ENCODE measurements around the gene CPTP. TPM values are rescaled to one million over a fixed set of nuclear protein-coding genes. Genes with fewer than 3 reads are reported as not detected.

The CPTP gene
- total and polyA plus RNA-seq, 2 donors (not counting 1 experiment from before 2014, with no cell fraction given), result 17.1 to 18.8 TPM

GRCh38 chr1:1335283-1335682 lies 10.7 kb downstream of the CPTP start:
- DNase-seq (no peak), ATAC-seq (ENCODE audit: low read depth) (no peak)
- no peak overlapping the region for H3K4me3 ChIP-seq (ENCODE audit: control extremely low read depth in 1 of 5, extremely low read depth in 1 of 5, insufficient read depth in 1 of 5, low read depth in 2 of 5, low read length in 4 of 5)
- TF ChIP-seq EZH2 (IDR thresholded peaks at IDR 0.05; ENCODE audit: borderline replicate concordance, insufficient read depth, low read depth, low read length, poor library complexity, severe bottlenecking), result no peak
- TF ChIP-seq CTCF (IDR thresholded peaks at IDR 0.05), result no peak
- Mint-ChIP-seq H3K9me3 (ENCODE audit: insufficient read depth) (no peaks in the 10 kb centered on the region), H3K27ac (no peak overlapping the region), H3K4me1 (peaks cover 2% of the 10 kb centered on the region), H3K27me3 (no peaks in the 10 kb centered on the region), H3K4me3 (no peak overlapping the region)
- H3K4me2 ChIP-seq (replicated peaks; ENCODE audit: low read depth, low read length, poor library complexity, severe bottlenecking), result no peak overlapping the region
- no peaks in the 10 kb centered on the region for H4K20me1 ChIP-seq (ENCODE audit: control insufficient read depth, insufficient read depth, low read length, poor library complexity, severe bottlenecking)
- intact Hi-C loops (cut with micrococcal nuclease), result no loop called here
- peaks cover 0 to 11% of the 10 kb centered on the region in 2 experiments for H3K36me3 ChIP-seq (replicated peaks in 1 of 2; ENCODE audit: control extremely low read depth in 1 of 2, control insufficient read depth in 1 of 2, extremely low read depth in 1 of 2, insufficient read depth in 2 of 2, low read length in 1 of 2)
- H3K79me2 ChIP-seq (ENCODE audit: control insufficient read depth, insufficient read depth, low read length), result no peaks in the 10 kb centered on the region
- WGBS (ENCODE audit: insufficient coverage), result 91% methylated on average over 13 of the region's 16 CpGs
- no peaks in the 10 kb centered on the region for H3K27me3 ChIP-seq (replicated peaks in 1 of 4; ENCODE audit: control extremely low read depth in 1 of 4, control insufficient read depth in 3 of 4, insufficient read depth in 4 of 4, low read length in 3 of 4)
- no peak overlapping the region for H3K9ac ChIP-seq (ENCODE audit: low read length)
- no peak overlapping the region for H2AFZ ChIP-seq (ENCODE audit: insufficient read depth, low read depth, low read length, poor library complexity, severe bottlenecking)
- peaks cover 0 to 9% (median 0%) of the 10 kb centered on the region in 3 donors for H3K9me3 ChIP-seq (ENCODE audit: control extremely low read depth in 1 of 3, control insufficient read depth in 2 of 3, insufficient read depth in 1 of 3, low read length in 2 of 3)
- CTCF ChIA-PET, result no interaction called here
- POLR2A ChIA-PET, result no interaction called here
- H3K27ac ChIP-seq (ENCODE audit: low read length in 2 of 2), result no peak overlapping the region
- H3K4me1 ChIP-seq (ENCODE audit: control insufficient read depth in 2 of 2, insufficient read depth in 2 of 2, low read length in 2 of 2), result peaks cover 0 to 13% of the 10 kb centered on the region in 2 donors

- peaks cover 0 to 8% of the 10 kb centered on the region in 2 donors for H3K4me1 ChIP-seq (ENCODE audit: control insufficient read depth in 2 of 2, insufficient read depth in 2 of 2, low read length in 2 of 2)
- H3K4me3 Mint-ChIP-seq, result no peak overlapping the region
- peaks cover 0 to 12% of the 10 kb centered on the region in 2 experiments for H3K36me3 ChIP-seq (replicated peaks in 1 of 2; ENCODE audit: control extremely low read depth in 1 of 2, control insufficient read depth in 1 of 2, extremely low read depth in 1 of 2, insufficient read depth in 2 of 2, low read length in 1 of 2)
- no peak overlapping the region for H3K4me3 ChIP-seq (ENCODE audit: control extremely low read depth in 1 of 5, extremely low read depth in 1 of 5, insufficient read depth in 1 of 5, low read depth in 2 of 5, low read length in 4 of 5)
- H3K27me3 Mint-ChIP-seq, result no peaks in the 10 kb centered on the region
- H3K9ac ChIP-seq (ENCODE audit: low read length), result no peak overlapping the region
- H3K4me1 Mint-ChIP-seq, result peaks cover 2% of the 10 kb centered on the region
- intact Hi-C loops (cut with micrococcal nuclease), result no loop called here
- no peak overlapping the region for H3K27ac ChIP-seq (ENCODE audit: low read length in 2 of 2)
- no peaks in the 10 kb centered on the region for H3K79me2 ChIP-seq (ENCODE audit: control insufficient read depth, insufficient read depth, low read length)
- 93% methylated on average over 19 of the region's 21 CpGs for WGBS (ENCODE audit: insufficient coverage)
- H2AFZ ChIP-seq (ENCODE audit: insufficient read depth, low read depth, low read length, poor library complexity, severe bottlenecking), result no peak overlapping the region
- peaks cover 0 to 7% (median 0%) of the 10 kb centered on the region in 3 donors for H3K9me3 ChIP-seq (ENCODE audit: control extremely low read depth in 1 of 3, control insufficient read depth in 2 of 3, insufficient read depth in 1 of 3, low read length in 2 of 3)
- POLR2A ChIA-PET, result no interaction called here
- no peak for TF ChIP-seq EZH2 (IDR thresholded peaks at IDR 0.05; ENCODE audit: borderline replicate concordance, insufficient read depth, low read depth, low read length, poor library complexity, severe bottlenecking)
- no peak for TF ChIP-seq CTCF (IDR thresholded peaks at IDR 0.05)
- no peaks in the 10 kb centered on the region for H3K27me3 ChIP-seq (replicated peaks in 1 of 4; ENCODE audit: control extremely low read depth in 1 of 4, control insufficient read depth in 3 of 4, insufficient read depth in 4 of 4, low read length in 3 of 4)
- CTCF ChIA-PET, result no interaction called here
- H4K20me1 ChIP-seq (ENCODE audit: control insufficient read depth, insufficient read depth, low read length, poor library complexity, severe bottlenecking), result no peaks in the 10 kb centered on the region
- H3K4me2 ChIP-seq (replicated peaks; ENCODE audit: low read depth, low read length, poor library complexity, severe bottlenecking), result no peak overlapping the region
- no peak for DNase-seq
- ATAC-seq (ENCODE audit: low read depth), result no peak
- no peaks in the 10 kb centered on the region for H3K9me3 Mint-ChIP-seq (ENCODE audit: insufficient read depth)
- no peak overlapping the region for H3K27ac Mint-ChIP-seq
These were observed 11.2 kb downstream of the CPTP start for GRCh38 chr1:1335792-1336248.
